ENCODE results near the gene IRAK1.
A peak's percentile ranks its signal among the peaks of the same experiment; 100 is the strongest.

IRAK1 gene

DNA sequence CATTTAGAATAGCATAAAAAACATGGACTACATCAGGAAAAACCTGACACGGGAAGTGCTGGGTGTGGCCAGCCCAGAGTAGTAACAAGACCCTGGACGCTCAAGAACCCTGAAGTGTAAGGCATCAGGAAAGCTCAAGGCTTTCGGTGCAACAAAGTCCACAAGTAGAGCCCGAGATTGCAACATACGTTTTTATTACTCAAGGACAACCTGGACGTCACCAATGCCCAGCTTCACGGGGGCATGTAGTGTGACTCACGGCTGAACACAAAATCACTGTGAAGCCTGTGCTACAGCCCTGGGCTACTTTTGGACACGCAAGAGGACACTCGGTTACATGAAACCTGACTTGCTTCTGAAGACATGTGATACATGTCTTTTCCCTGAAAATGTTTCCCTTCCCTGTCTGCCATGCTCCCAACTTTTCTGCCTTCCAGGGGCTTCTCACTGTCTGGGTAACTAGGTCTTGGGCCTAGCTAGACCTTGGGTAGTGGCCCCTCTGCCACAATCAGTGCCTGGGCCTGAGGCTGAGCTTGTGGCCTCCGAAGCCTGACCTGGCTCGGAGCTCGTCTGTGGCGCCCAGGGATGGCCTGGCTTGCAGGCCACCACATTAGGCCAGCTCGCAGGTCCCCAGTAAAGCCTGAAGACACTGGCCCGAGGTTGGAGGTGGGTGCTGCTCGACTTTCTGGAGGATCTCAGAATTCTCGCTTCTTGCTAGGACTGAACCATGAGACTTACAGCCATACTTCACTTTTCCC is 9.2 kb downstream of the IRAK1 start:
- peak; percentile 23 for DNase-seq (ENCODE audit: low read depth)
- TF ChIP-seq, protein P1, sequence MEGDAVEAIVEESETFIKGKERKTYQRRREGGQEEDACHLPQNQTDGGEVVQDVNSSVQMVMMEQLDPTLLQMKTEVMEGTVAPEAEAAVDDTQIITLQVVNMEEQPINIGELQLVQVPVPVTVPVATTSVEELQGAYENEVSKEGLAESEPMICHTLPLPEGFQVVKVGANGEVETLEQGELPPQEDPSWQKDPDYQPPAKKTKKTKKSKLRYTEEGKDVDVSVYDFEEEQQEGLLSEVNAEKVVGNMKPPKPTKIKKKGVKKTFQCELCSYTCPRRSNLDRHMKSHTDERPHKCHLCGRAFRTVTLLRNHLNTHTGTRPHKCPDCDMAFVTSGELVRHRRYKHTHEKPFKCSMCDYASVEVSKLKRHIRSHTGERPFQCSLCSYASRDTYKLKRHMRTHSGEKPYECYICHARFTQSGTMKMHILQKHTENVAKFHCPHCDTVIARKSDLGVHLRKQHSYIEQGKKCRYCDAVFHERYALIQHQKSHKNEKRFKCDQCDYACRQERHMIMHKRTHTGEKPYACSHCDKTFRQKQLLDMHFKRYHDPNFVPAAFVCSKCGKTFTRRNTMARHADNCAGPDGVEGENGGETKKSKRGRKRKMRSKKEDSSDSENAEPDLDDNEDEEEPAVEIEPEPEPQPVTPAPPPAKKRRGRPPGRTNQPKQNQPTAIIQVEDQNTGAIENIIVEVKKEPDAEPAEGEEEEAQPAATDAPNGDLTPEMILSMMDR (conservative IDR thresholded peaks at IDR 0.05; ENCODE audit: low read length) = no peak
- no peak overlapping the region for H3K4me3 ChIP-seq (ENCODE audit: low read length)

GRCh38 chrX:154008521-154008920 is 11.2 kb downstream of the IRAK1 start:
- H3K4me3 ChIP-seq (ENCODE audit: low read length) = no peak overlapping the region
- TF ChIP-seq, protein P1 (conservative IDR thresholded peaks at IDR 0.05; ENCODE audit: low read length) = no peak
- DNase-seq (ENCODE audit: low read depth) = no peak

DNA sequence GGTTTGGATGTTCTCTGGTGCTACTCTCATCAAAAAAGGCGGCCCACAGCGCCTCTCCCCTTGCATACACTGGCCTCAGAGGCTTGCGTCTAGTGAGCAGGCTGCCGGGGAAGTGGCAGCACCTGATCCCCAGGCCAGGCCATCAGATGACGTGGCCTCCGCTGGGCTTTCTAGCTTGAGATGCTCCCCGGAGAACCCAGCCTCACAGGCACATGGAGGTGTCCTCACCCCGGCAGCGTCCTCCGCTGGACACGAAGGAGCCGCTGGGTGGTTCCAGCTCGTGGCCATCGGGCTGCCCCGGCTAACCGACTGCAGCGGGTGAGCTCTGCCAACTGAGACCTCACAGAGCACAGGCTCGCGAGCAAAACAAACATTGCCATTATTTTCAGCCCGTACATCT is 12.8 kb downstream of the IRAK1 start:
- H3K4me3 ChIP-seq (ENCODE audit: low read length) = no peak overlapping the region
- no peak for DNase-seq (ENCODE audit: low read depth)
- TF ChIP-seq, protein P1 (conservative IDR thresholded peaks at IDR 0.05; ENCODE audit: low read length) = no peak

- no peak for DNase-seq (ENCODE audit: low read depth)
- H3K4me3 ChIP-seq (ENCODE audit: low read length) = no peak overlapping the region
- TF ChIP-seq, protein P1 (conservative IDR thresholded peaks at IDR 0.05; ENCODE audit: low read length) = no peak
These were observed 15.4 kb downstream of the IRAK1 start for GRCh38 chrX:154004315-154004714.

DNA sequence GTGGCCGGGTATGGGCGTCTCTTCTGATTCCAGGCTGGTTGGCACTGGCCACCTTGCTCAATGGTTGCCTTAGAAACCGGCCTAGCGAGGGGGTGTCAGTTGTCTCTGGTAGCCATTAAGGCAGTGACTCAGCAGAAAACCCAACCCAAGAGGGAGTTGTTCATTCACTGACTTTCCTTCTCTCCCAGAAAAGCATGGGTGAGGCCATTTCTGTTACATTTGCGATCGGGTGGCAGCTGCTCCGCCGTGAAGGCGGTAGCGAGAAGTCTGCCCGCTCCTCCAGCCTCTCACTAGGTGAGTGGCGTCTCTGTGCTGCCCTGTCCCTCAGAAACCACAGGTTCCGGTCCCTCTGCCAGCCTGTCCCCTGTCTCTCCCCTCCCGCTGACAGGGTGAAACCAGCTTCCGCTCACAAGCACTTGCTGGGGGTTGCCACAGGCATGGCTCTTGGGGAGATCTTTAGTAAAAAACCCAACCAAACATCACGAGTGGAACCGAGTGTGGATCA is 17.4 kb downstream of the IRAK1 start:
- TF ChIP-seq, protein P1 (conservative IDR thresholded peaks at IDR 0.05; ENCODE audit: low read length) = no peak
- peak; percentile 86 for DNase-seq (ENCODE audit: low read depth)
- H3K4me3 ChIP-seq (ENCODE audit: low read length) = peak overlapping the region; percentile 15; the same call in 1 of the 2 replicates

- no peak for DNase-seq (ENCODE audit: low read depth)
- TF ChIP-seq, protein P1 (conservative IDR thresholded peaks at IDR 0.05; ENCODE audit: low read length) = no peak
These were observed 19.7 kb downstream of the IRAK1 start for GRCh38 chrX:154000051-154000450.

More at GRCh38 chrX:154000051-154000450, 19.7 kb downstream of the IRAK1 start:
- H3K4me3 ChIP-seq (ENCODE audit: low read length) = no peak overlapping the region
